ENCODE data around the gene PSMC3IP.

Gene PSMC3IP

GRCh38 chr17:42566883-42567573 is 10.5 kb downstream of the PSMC3IP start, which contains the start of gene MLX (continued):
- TF ChIP-seq ZBTB44 (tag by site-specific recombination; IDR thresholded peaks at IDR 0.05): 0 out of 2 replicates have a peak, but pooled peaks have one; percentile 17
- TF ChIP-seq KLF16 (tag by site-specific recombination; IDR thresholded peaks at IDR 0.05): peak; percentile 78
- TF ChIP-seq, protein P1, sequence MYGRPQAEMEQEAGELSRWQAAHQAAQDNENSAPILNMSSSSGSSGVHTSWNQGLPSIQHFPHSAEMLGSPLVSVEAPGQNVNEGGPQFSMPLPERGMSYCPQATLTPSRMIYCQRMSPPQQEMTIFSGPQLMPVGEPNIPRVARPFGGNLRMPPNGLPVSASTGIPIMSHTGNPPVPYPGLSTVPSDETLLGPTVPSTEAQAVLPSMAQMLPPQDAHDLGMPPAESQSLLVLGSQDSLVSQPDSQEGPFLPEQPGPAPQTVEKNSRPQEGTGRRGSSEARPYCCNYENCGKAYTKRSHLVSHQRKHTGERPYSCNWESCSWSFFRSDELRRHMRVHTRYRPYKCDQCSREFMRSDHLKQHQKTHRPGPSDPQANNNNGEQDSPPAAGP (tag by site-specific recombination; IDR thresholded peaks at IDR 0.05): peak; percentile 98
- TF ChIP-seq ZFHX2 (tag by site-specific recombination; conservative IDR thresholded peaks at IDR 0.05): peak; percentile 80
- peak; percentile 84; the same call in 1 of the 2 replicates for TF ChIP-seq ZEB2 (tag by site-specific recombination; IDR thresholded peaks at IDR 0.05)
- TF ChIP-seq ZSCAN30 (tag by site-specific recombination; IDR thresholded peaks at IDR 0.05): peak; percentile 64
- TF ChIP-seq ZNF449 (tag by site-specific recombination; IDR thresholded peaks at IDR 0.05): no peak; the same call in 1 of the 2 replicates
- TF ChIP-seq WT1 (tag by site-specific recombination; IDR thresholded peaks at IDR 0.05): peak; percentile 54; the same call in 1 of the 2 replicates
- TF ChIP-seq, protein P2, sequence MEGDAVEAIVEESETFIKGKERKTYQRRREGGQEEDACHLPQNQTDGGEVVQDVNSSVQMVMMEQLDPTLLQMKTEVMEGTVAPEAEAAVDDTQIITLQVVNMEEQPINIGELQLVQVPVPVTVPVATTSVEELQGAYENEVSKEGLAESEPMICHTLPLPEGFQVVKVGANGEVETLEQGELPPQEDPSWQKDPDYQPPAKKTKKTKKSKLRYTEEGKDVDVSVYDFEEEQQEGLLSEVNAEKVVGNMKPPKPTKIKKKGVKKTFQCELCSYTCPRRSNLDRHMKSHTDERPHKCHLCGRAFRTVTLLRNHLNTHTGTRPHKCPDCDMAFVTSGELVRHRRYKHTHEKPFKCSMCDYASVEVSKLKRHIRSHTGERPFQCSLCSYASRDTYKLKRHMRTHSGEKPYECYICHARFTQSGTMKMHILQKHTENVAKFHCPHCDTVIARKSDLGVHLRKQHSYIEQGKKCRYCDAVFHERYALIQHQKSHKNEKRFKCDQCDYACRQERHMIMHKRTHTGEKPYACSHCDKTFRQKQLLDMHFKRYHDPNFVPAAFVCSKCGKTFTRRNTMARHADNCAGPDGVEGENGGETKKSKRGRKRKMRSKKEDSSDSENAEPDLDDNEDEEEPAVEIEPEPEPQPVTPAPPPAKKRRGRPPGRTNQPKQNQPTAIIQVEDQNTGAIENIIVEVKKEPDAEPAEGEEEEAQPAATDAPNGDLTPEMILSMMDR (tag by site-specific recombination; IDR thresholded peaks at IDR 0.05): peak; percentile 86
- TF ChIP-seq ZFP37 (tag by site-specific recombination; IDR thresholded peaks at IDR 0.05): peak; percentile 58; the same call in 1 of the 2 replicates
- TF ChIP-seq, protein P3, sequence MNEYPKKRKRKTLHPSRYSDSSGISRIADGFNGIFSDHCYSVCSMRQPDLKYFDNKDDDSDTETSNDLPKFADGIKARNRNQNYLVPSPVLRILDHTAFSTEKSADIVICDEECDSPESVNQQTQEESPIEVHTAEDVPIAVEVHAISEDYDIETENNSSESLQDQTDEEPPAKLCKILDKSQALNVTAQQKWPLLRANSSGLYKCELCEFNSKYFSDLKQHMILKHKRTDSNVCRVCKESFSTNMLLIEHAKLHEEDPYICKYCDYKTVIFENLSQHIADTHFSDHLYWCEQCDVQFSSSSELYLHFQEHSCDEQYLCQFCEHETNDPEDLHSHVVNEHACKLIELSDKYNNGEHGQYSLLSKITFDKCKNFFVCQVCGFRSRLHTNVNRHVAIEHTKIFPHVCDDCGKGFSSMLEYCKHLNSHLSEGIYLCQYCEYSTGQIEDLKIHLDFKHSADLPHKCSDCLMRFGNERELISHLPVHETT (tag by site-specific recombination; IDR thresholded peaks at IDR 0.05): peak; percentile 29; the same call in 1 of the 2 replicates
- TF ChIP-seq ZNF335 (tag by site-specific recombination; conservative IDR thresholded peaks at IDR 0.05): peak; percentile 94
- TF ChIP-seq, protein P4, sequence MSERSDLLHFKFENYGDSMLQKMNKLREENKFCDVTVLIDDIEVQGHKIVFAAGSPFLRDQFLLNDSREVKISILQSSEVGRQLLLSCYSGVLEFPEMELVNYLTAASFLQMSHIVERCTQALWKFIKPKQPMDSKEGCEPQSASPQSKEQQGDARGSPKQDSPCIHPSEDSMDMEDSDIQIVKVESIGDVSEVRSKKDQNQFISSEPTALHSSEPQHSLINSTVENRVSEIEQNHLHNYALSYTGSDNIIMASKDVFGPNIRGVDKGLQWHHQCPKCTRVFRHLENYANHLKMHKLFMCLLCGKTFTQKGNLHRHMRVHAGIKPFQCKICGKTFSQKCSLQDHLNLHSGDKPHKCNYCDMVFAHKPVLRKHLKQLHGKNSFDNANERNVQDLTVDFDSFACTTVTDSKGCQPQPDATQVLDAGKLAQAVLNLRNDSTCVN (tag by site-specific recombination; optimal IDR thresholded peaks at IDR 0.05): peak; percentile 100
- TF ChIP-seq GLI4 (tag by site-specific recombination; IDR thresholded peaks at IDR 0.05): peak; percentile 58; the same call in 1 of the 2 replicates
- peak; percentile 91 for TF ChIP-seq ZIC2 (tag by site-specific recombination; IDR thresholded peaks at IDR 0.05)
- peak; percentile 51 for TF ChIP-seq ZNF423 (tag by site-specific recombination; IDR thresholded peaks at IDR 0.05)
- TF ChIP-seq ZFP69B (tag by site-specific recombination; IDR thresholded peaks at IDR 0.05): no peak
- TF ChIP-seq ZNF391 (tag by site-specific recombination; IDR thresholded peaks at IDR 0.05; ENCODE audit: borderline replicate concordance, low read depth): 0 out of 2 replicates have a peak, but pooled peaks have one; percentile 43
